Fibroblast of mammary gland (primary cell): Measurements from ENCODE around the gene OR5H14.
"Not testable (repeated sequence)": the region's sequence is repeated elsewhere in the genome, so short reads cannot be mapped to it uniquely, and the experiment has no call there.

ENCODE experiments used
- DNase-seq: peaks from one replicate; pipeline ENCODE4 v3.0.0-alpha.2; 2010; ENCODE audit warnings: low read depth
- H3K4me3 ChIP-seq: 2 replicates; pipeline ENCODE4 v1.5.1; 2011; ENCODE audit warnings: low read depth, mild to moderate bottlenecking, low read length, moderate library complexity; ENCODE audit not compliant: control insufficient read depth
- CTCF ChIP-seq: conservative IDR thresholded peaks from 2 replicates; pipeline ENCODE4 v1.5.1; 2011; ENCODE audit warnings: low read depth, low read length, inconsistent platforms; ENCODE audit not compliant: control insufficient read depth, insufficient read depth

Gene OR5H14

DNA sequence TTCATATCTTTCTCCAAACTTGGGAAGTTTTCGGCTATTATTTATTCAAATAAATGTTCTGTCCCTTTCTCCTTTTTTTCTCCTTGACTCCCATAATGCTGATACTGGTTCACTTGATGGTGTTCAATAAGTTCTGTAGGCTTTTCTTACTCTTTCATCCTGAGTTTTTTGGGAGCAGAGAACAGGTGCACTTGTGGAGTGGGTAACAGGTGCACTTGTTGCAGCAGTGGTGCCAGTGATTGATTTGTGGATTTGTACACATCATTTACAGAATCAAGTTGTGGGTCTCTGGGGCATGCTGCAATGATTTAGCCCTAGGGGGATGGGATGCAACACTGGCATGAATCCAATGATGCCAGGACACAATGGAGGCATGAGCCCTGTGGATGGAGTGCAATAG, 31.6 kb upstream of the OR5H14 start:
- no peak overlapping the region for H3K4me3 ChIP-seq
- no peak for TF ChIP-seq CTCF
- no peak for DNase-seq

GRCh38 chr3:98130421-98130820, 16.9 kb upstream of the OR5H14 start, which contains the start of gene OR5H1:
OR5H1 (plus strand) TSS chr3:98130721; CDS start chr3:98132698, 1,977 bp downstream.
- no peak for DNase-seq
- TF ChIP-seq CTCF, result no peak
- H3K4me3 ChIP-seq, result no peak within 1 kb of the TSS

DNA sequence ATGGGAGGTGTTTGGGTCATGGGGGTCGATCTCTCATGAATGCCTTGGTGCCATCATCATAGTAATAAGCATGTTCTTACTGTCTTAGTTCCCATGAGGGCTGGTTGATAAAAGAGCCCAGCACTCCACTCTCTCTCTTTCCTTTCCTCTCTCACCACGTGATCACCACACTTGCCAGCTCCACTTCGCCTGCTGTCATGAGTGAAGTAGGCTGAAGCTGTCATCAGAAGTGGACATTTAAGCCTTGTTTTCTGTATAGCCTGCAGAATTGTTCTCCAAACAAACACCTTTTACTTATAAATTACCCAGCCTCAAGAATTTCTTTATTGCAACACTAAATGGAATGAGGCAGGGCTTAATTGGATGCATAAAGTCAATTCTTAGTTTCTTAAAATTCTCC, 10.6 kb upstream of the OR5H14 start:
- DNase-seq, result no peak
- no peak for TF ChIP-seq CTCF
- no peak overlapping the region for H3K4me3 ChIP-seq

DNA sequence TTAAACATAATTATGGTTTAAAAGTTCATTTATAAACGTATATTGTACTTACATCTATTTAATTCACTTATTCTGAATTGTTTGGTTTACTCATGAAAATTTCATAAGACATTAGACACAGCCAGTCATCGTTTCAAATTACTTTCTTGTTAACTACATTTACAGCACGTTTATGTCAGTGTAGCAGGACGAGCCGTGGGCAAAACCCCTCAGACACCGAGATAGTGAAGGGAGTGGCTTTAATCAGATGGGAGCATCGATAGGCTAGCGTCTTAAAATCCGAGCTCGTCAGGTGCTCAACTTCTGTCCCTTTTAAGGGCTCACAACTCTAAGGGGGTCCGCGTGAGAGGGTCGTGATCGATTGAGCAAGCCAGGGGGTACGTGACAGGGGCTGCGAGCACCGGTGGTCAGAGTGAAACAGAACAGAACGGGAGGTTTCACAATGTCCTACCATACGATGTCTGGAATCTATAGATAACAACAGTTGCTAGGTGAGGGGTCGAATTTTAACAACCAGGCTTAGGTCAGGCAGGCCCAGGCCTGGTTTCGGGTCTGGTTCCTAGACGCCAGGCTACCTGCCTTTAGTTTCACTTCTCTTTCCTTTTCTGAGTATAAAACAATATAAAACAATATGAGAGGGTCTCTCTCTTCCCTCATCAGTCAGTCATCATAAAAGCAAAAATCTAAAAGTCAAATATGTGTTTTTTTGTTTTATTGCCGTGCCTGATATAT, 9.3 kb upstream of the OR5H14 start:
- H3K4me3 ChIP-seq, result not testable (repeated sequence)

GRCh38 chr3:98140531-98140930, 6.7 kb upstream of the OR5H14 start:
- no peak for DNase-seq
- no peak overlapping the region for H3K4me3 ChIP-seq
- no peak for TF ChIP-seq CTCF

More for the DNA sequence above, 9.3 kb upstream of the OR5H14 start:
- DNase-seq, result not testable (repeated sequence)

GRCh38 chr3:98148751-98149150, 1.5 kb downstream of the OR5H14 start:
- no peak overlapping the region for H3K4me3 ChIP-seq
- TF ChIP-seq CTCF, result no peak
- DNase-seq, result no peak

DNA sequence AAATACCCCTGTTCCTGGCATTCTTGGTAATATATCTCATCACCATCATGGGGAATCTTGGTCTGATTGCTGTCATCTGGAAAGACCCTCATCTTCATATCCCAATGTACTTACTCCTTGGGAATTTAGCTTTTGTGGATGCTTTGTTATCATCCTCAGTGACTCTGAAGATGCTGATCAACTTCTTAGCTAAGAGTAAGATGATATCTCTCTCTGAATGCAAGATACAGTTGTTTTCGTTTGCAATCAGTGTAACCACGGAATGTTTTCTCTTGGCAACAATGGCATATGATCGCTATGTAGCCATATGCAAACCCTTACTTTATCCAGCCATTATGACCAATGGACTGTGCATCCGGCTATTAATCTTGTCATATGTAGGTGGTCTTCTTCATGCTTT, 2.2 kb downstream of the OR5H14 start:
- not testable (repeated sequence) for H3K4me3 ChIP-seq, DNase-seq

- TF ChIP-seq CTCF, result no peak
- H3K4me3 ChIP-seq, result no peak overlapping the region
- DNase-seq, result no peak
Observed at GRCh38 chr3:98151241-98151640, 4.0 kb downstream of the OR5H14 start.
